ENCODE data around the gene CCDC43.

DNA sequence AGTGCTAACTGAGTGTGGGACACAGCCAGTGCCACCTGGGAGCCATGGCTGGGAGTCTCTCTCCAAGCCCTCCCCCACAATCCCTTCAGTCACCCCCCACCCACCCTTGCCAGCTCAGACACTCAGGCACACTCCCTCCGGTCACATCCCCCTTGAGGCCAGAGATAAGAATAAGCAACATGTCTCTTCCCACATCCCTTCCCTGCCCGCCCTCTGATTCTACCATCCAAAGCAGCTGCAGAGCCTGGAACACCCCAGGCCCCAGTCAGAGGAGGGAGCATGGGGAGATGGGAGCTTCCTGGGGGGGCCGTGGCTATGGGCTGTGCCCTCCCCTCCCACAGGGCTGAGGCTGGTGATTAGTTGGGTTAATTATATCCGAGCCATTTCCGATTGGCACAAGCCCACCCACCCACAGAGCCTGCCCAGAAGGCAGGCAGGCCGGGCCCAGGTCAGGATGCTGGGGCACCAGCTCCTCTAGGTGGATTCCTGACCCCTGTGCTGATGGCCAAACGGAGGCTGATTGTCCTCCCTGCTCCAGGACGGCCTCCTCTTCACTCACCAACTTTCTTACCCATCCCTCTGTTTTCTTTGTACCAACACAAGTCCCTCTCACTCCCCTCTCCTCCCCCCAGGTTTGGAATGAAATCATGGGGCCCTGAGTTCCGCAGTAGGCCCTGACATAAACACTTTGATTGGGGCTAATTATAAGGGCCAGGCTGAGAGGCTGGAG, 61.9 kb downstream of the CCDC43 start:
- TF ChIP-seq, protein P1, sequence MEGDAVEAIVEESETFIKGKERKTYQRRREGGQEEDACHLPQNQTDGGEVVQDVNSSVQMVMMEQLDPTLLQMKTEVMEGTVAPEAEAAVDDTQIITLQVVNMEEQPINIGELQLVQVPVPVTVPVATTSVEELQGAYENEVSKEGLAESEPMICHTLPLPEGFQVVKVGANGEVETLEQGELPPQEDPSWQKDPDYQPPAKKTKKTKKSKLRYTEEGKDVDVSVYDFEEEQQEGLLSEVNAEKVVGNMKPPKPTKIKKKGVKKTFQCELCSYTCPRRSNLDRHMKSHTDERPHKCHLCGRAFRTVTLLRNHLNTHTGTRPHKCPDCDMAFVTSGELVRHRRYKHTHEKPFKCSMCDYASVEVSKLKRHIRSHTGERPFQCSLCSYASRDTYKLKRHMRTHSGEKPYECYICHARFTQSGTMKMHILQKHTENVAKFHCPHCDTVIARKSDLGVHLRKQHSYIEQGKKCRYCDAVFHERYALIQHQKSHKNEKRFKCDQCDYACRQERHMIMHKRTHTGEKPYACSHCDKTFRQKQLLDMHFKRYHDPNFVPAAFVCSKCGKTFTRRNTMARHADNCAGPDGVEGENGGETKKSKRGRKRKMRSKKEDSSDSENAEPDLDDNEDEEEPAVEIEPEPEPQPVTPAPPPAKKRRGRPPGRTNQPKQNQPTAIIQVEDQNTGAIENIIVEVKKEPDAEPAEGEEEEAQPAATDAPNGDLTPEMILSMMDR (conservative IDR thresholded peaks at IDR 0.05 in 1 of 2, IDR thresholded peaks at IDR 0.05 in 1 of 2; ENCODE audit: low read depth in 1 of 2, low read length in 2 of 2) = no peak
- TF ChIP-seq EZH2 (IDR thresholded peaks at IDR 0.05; ENCODE audit: low read length, missing control alignments) = no peak
